Skeletal muscle satellite cell (primary cell): ENCODE results near the gene SCUBE3.

Experiments
- H3K27me3 ChIP-seq: 2 replicates; pipeline ENCODE4 v1.7.0; 2013; ENCODE audit warnings: low read length; ENCODE audit not compliant: control insufficient read depth, insufficient read depth
- H3K36me3 ChIP-seq: 2 replicates; pipeline ENCODE4 v1.7.0; 2013; ENCODE audit warnings: mild to moderate bottlenecking, control low read depth, low read length; ENCODE audit not compliant: insufficient read depth
- H3K4me1 ChIP-seq: 2 replicates; pipeline ENCODE4 v1.7.0; 2013; ENCODE audit warnings: low read length; ENCODE audit not compliant: control insufficient read depth, insufficient read depth
- H3K4me2 ChIP-seq: 2 replicates; pipeline ENCODE4 v1.7.0; 2013; ENCODE audit warnings: mild to moderate bottlenecking, low read length
- H3K4me3 ChIP-seq: 2 replicates; pipeline ENCODE4 v1.7.0; 2013; ENCODE audit warnings: low read length
- H3K9ac ChIP-seq: 2 replicates; pipeline ENCODE4 v1.7.0; 2013; ENCODE audit warnings: mild to moderate bottlenecking, low read depth, low read length, moderate library complexity
- H3K9me3 ChIP-seq: replicated peaks from 2 replicates; pipeline ENCODE4 v1.7.0; 2013; ENCODE audit warnings: mild to moderate bottlenecking, control low read depth, low read length

The SCUBE3 gene

GRCh38 chr6:35280903-35281302 lies 67.1 kb downstream of the SCUBE3 start:
- Histone ChIP-seq H3K36me3 (peaks cover 35% of the 10 kb centered on the region), H3K9me3 (no peaks in the 10 kb centered on the region), H3K4me1 (no peaks in the 10 kb centered on the region), H3K9ac (no peak overlapping the region), H3K4me3 (no peak overlapping the region), H3K4me2 (no peak overlapping the region), H3K27me3 (no peaks in the 10 kb centered on the region)

GRCh38 chr6:35282472-35282871 lies 68.7 kb downstream of the SCUBE3 start:
- Histone ChIP-seq H3K36me3 (peaks cover 48% of the 10 kb centered on the region), H3K4me2 (no peak overlapping the region), H3K4me1 (no peaks in the 10 kb centered on the region), H3K9ac (no peak overlapping the region), H3K27me3 (no peaks in the 10 kb centered on the region), H3K4me3 (no peak overlapping the region), H3K9me3 (no peaks in the 10 kb centered on the region)

- Histone ChIP-seq H3K4me1 (peaks cover 7% of the 10 kb centered on the region), H3K4me2 (no peak overlapping the region), H3K9ac (no peak overlapping the region), H3K27me3 (no peaks in the 10 kb centered on the region), H3K4me3 (no peak overlapping the region), H3K36me3 (peaks cover 56% of the 10 kb centered on the region), H3K9me3 (no peaks in the 10 kb centered on the region)
Measured at GRCh38 chr6:35283361-35283760, 69.6 kb downstream of the SCUBE3 start.

DNA sequence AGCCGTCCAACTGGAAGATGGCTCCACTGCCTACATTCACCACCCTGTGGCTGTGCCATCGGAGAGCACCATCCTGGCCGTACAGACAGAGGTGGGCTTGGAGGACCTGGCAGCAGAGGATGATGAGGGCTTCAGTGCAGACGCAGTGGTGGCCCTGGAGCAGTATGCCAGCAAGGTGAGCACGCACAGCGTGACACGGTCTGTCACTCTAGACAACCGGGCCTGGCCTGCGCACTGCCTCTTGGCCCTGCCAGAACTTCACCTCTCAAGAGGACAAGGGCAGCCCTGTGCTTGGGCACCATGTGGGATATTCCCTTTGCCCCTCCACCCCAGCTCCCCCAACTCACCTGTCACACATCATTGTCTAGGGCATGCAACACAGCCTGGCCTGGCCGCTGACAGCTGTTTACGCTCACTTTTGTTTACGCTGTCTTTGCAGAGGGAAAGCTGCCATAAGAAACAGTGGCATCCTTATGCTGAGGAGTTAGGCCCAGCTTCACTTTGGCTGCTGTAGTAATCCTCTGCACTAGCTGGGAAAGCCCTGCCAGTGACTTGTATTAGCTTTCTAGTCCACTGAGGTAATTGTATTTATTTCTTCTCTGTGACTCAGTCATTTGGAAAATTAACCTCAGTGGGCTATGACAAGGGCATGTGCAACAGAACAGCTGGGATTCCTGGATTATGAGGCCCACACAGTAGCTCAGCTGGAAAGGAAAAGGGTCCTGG lies 74.1 kb downstream of the SCUBE3 start:
- H3K9me3 ChIP-seq = no peaks in the 10 kb centered on the region
- no peak overlapping the region for H3K9ac ChIP-seq
- no peak overlapping the region for H3K4me2 ChIP-seq
- H3K36me3 ChIP-seq = peaks cover 70% of the 10 kb centered on the region
- no peak overlapping the region for H3K4me3 ChIP-seq
- peaks cover 7% of the 10 kb centered on the region for H3K4me1 ChIP-seq
- no peaks in the 10 kb centered on the region for H3K27me3 ChIP-seq

DNA sequence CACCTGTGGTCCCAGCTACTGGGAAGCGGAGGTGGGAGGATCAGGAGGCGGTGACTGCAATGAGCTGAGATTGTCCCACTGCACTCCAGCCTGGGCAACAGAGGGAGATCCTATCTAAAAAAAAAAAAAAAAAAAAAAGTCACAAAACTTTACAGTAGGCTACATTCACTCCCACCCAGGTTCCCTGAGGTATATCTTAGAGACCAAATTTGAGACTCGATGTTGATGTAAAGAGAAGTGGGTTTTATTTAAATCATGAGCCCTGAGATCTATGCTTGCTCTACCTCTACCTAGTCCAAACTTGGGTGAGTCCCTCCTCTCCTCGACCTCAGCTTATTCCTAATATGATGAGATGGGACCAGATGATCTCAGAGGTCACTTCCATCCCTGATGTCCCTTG lies 75.1 kb downstream of the SCUBE3 start:
- H3K27me3 ChIP-seq = no peaks in the 10 kb centered on the region
- peaks cover 71% of the 10 kb centered on the region for H3K36me3 ChIP-seq
- H3K9me3 ChIP-seq = no peaks in the 10 kb centered on the region
- no peak overlapping the region for H3K4me2 ChIP-seq
- no peak overlapping the region for H3K4me3 ChIP-seq
- H3K9ac ChIP-seq = no peak overlapping the region
- H3K4me1 ChIP-seq = peaks cover 7% of the 10 kb centered on the region

DNA sequence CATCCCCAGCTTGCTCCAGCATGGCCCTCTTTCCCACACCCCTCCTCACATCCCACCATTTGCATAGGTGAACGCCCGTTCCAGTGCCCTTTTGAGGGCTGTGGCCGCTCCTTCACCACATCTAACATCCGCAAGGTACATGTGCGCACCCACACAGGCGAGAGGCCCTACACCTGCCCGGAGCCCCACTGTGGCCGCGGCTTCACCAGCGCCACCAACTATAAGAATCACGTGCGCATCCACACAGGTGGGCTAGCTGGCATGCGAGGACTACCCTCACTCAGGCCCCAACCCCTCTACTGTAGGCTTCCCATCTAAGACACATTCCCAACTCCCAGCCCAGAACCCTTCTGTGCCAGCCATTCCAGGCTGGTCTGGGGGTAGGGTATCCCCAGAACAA lies 77.7 kb downstream of the SCUBE3 start:
- no peak overlapping the region for H3K4me3 ChIP-seq
- H3K4me2 ChIP-seq = no peak overlapping the region
- H3K4me1 ChIP-seq = peaks cover 7% of the 10 kb centered on the region
- no peak overlapping the region for H3K9ac ChIP-seq
- H3K27me3 ChIP-seq = no peaks in the 10 kb centered on the region
- no peaks in the 10 kb centered on the region for H3K9me3 ChIP-seq
- H3K36me3 ChIP-seq = peaks cover 75% of the 10 kb centered on the region

- Histone ChIP-seq H3K4me1 (peaks cover 7% of the 10 kb centered on the region), H3K36me3 (peaks cover 76% of the 10 kb centered on the region), H3K4me3 (no peak overlapping the region), H3K9ac (no peak overlapping the region), H3K27me3 (no peaks in the 10 kb centered on the region), H3K4me2 (no peak overlapping the region), H3K9me3 (no peaks in the 10 kb centered on the region)
Measured at GRCh38 chr6:35292494-35292893, 78.7 kb downstream of the SCUBE3 start.

DNA sequence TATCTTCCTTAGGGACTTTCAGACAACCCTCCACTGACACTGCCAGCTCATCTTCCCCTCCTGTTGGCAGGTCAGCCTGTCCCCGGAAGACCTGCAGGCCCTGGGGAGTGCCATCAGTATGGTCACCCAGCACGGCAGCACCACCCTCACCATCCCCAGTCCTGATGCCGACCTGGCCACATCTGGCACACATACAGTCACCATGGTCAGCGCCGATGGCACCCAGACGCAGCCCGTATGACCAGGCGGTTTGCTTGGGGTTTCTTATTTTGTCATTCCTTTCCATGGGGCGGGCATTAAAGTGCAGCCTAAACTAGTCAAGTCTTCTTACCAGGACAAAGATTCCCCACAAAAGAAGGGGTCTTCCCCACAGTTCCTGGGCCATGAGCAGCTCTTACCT lies 79.9 kb downstream of the SCUBE3 start:
- H3K9me3 ChIP-seq = no peaks in the 10 kb centered on the region
- H3K4me2 ChIP-seq = no peak overlapping the region
- peaks cover 66% of the 10 kb centered on the region for H3K36me3 ChIP-seq
- H3K4me3 ChIP-seq = no peak overlapping the region
- H3K4me1 ChIP-seq = no peaks in the 10 kb centered on the region
- H3K27me3 ChIP-seq = no peaks in the 10 kb centered on the region
- H3K9ac ChIP-seq = no peak overlapping the region

GRCh38 chr6:35294308-35294945 lies 80.7 kb downstream of the SCUBE3 start:
- no peaks in the 10 kb centered on the region for H3K27me3 ChIP-seq
- H3K9me3 ChIP-seq = no peaks in the 10 kb centered on the region
- peaks cover 61% of the 10 kb centered on the region for H3K36me3 ChIP-seq
- no peak overlapping the region for H3K9ac ChIP-seq
- H3K4me1 ChIP-seq = no peaks in the 10 kb centered on the region
- H3K4me3 ChIP-seq = no peak overlapping the region
- no peak overlapping the region for H3K4me2 ChIP-seq

- Histone ChIP-seq H3K36me3 (peaks cover 55% of the 10 kb centered on the region), H3K9me3 (no peaks in the 10 kb centered on the region), H3K27me3 (no peaks in the 10 kb centered on the region), H3K4me2 (no peak overlapping the region), H3K4me1 (no peaks in the 10 kb centered on the region), H3K4me3 (no peak overlapping the region), H3K9ac (no peak overlapping the region)
Measured at GRCh38 chr6:35295036-35295435, 81.3 kb downstream of the SCUBE3 start.

GRCh38 chr6:35295521-35296315 lies 82.0 kb downstream of the SCUBE3 start:
- Histone ChIP-seq H3K4me2 (no peak overlapping the region), H3K9ac (no peak overlapping the region), H3K36me3 (peaks cover 49% of the 10 kb centered on the region), H3K9me3 (no peaks in the 10 kb centered on the region), H3K27me3 (no peaks in the 10 kb centered on the region), H3K4me1 (no peaks in the 10 kb centered on the region), H3K4me3 (no peak overlapping the region)
